Vagina (tissue), 2 donors: ENCODE data around the gene BACE2. TPM values are rescaled to one million over a fixed set of nuclear protein-coding genes. Genes with fewer than 3 reads are reported as not detected.

Experiments
- DNase-seq, 2 donors: peaks; one replicate each; pipeline ENCODE4 v3.0.0-alpha.2; 2017; ENCODE audit errors: extremely low spot score in 2 of 2
- H3K27ac ChIP-seq: fragments of 200-600 bp; sonication (generic); one replicate; pipeline ENCODE4 v1.5.1; 2019
- H3K27me3 ChIP-seq: fragments of 200-600 bp; sonication (generic); one replicate; pipeline ENCODE4 v1.5.1; 2019
- H3K36me3 ChIP-seq, 2 donors: fragments of 200-600 bp; sonication (generic); one replicate each; pipeline ENCODE4 v1.5.1; 2017 to 2019
- H3K4me1 ChIP-seq: fragments of 200-600 bp; sonication (generic); one replicate; pipeline ENCODE4 v1.5.1; 2019
- H3K4me3 ChIP-seq, 2 donors: fragments of 200-600 bp; sonication (generic); 1 replicate in 1 of 2; 2 replicates in 1 of 2; pipeline ENCODE4 v1.5.1; 2016 to 2019
- H3K9me3 ChIP-seq: fragments of 200-600 bp; sonication (generic); one replicate; pipeline ENCODE4 v1.5.1; 2019
- POLR2A ChIP-seq, 2 donors: fragments of 450-650 bp; IDR thresholded peaks; one replicate each; pipeline ENCODE4 v1.6.1; 2017; ENCODE audit warnings: antibody characterized with exemption in 2 of 2, mild to moderate bottlenecking in 2 of 2, moderate library complexity in 2 of 2
- POLR2AphosphoS5 ChIP-seq, 2 donors: sonication (generic); formaldehyde crosslinking; IDR thresholded peaks; one replicate each; pipeline ENCODE4 v1.9.0; 2017; ENCODE audit warnings: antibody characterized with exemption in 2 of 2, mild to moderate bottlenecking in 2 of 2, low read depth in 1 of 2; ENCODE audit not compliant: insufficient read depth in 1 of 2
- intact Hi-C: fragments of 100-400 bp; cut with DNase I; formaldehyde crosslinking; loops from one replicate; pipeline ENCODE4 v1.15.1; 2023
- total RNA-seq: library from RNA; depleted of rRNA; stranded (reverse); fragments of >200 nt; gene quantifications from one replicate; pipeline ENCODE4 v1.2.3, GENCODE V29; 2016
- TF ChIP-seq, protein P1 (sequence below), 3 experiments: fragments of 450-650 bp in 2 of 3; fragments of 200-600 bp in 1 of 3; sonication (generic) in 1 of 3; IDR thresholded peaks; one replicate each; pipeline ENCODE4 v1.5.1; 2017 to 2019; ENCODE audit warnings: antibody characterized with exemption in 3 of 3, mild to moderate bottlenecking in 2 of 3, moderate library complexity in 2 of 3

The BACE2 gene
- total RNA-seq, 1 donor from 2014 or later, result 43.7 TPM

DNA sequence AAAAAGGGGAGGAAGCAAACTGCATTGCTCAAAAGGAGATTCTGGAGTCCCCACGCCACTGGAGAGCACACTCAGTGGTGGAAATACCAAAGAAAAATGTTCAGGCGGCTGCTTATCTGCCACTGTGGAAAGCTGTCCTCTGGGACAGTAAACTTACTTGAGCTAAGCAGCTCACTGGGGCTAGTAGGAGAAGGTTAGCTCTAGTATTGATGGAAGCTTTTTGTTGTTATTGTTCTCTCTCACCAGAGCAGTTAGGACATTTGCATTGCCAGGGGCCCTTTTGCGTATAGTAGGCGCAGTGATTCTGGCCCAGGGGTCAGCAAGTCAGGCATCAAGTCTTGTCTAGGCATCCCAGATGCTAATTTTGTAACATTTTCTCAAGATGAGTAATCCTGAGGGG, 15.6 kb downstream of the BACE2 start:
- no peaks in the 10 kb centered on the region for H3K9me3 ChIP-seq
- H3K4me3 ChIP-seq, result no peak overlapping the region
- intact Hi-C loops, result no loop called here
- H3K36me3 ChIP-seq, result no peaks in the 10 kb centered on the region
- H3K4me1 ChIP-seq, result peaks cover 16% of the 10 kb centered on the region
- no peak for TF ChIP-seq POLR2A (IDR thresholded peaks at IDR 0.05)
- TF ChIP-seq POLR2AphosphoS5 (IDR thresholded peaks at IDR 0.05; ENCODE audit: insufficient read depth in 1 of 2, low read depth in 1 of 2), result no peak
- TF ChIP-seq, protein P1, sequence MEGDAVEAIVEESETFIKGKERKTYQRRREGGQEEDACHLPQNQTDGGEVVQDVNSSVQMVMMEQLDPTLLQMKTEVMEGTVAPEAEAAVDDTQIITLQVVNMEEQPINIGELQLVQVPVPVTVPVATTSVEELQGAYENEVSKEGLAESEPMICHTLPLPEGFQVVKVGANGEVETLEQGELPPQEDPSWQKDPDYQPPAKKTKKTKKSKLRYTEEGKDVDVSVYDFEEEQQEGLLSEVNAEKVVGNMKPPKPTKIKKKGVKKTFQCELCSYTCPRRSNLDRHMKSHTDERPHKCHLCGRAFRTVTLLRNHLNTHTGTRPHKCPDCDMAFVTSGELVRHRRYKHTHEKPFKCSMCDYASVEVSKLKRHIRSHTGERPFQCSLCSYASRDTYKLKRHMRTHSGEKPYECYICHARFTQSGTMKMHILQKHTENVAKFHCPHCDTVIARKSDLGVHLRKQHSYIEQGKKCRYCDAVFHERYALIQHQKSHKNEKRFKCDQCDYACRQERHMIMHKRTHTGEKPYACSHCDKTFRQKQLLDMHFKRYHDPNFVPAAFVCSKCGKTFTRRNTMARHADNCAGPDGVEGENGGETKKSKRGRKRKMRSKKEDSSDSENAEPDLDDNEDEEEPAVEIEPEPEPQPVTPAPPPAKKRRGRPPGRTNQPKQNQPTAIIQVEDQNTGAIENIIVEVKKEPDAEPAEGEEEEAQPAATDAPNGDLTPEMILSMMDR (IDR thresholded peaks at IDR 0.05), result no peak
- no peak for DNase-seq
- no peaks in the 10 kb centered on the region for H3K27me3 ChIP-seq
- H3K27ac ChIP-seq, result no peak overlapping the region

DNA sequence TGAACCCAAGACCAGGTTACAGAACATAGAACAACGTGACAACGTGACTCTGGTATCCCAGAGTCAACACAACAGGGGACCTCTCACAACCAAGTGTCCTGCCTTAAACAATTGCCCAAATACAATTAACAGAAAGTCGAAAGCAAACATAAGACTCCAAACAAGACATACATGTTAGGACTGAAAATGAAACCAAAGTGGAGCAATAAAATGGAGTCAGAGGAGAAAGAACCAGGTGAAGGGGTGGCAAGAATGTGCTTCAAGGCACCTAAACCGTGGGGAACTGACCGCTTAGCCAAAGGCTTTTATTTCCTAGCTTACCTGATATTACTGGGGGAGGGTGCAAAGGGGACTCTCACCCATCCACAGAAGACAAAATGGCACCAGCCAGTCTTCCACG, 17.8 kb downstream of the BACE2 start:
- no peak for DNase-seq
- no peaks in the 10 kb centered on the region for H3K36me3 ChIP-seq
- H3K27ac ChIP-seq, result no peak overlapping the region
- H3K4me3 ChIP-seq, result no peak overlapping the region
- peaks cover 16% of the 10 kb centered on the region for H3K4me1 ChIP-seq
- TF ChIP-seq POLR2A (IDR thresholded peaks at IDR 0.05), result no peak
- no peak for TF ChIP-seq POLR2AphosphoS5 (IDR thresholded peaks at IDR 0.05; ENCODE audit: insufficient read depth in 1 of 2, low read depth in 1 of 2)
- TF ChIP-seq, protein P1 (IDR thresholded peaks at IDR 0.05), result no peak
- intact Hi-C loops, result no loop called here
- H3K27me3 ChIP-seq, result no peaks in the 10 kb centered on the region
- H3K9me3 ChIP-seq, result no peaks in the 10 kb centered on the region

DNA sequence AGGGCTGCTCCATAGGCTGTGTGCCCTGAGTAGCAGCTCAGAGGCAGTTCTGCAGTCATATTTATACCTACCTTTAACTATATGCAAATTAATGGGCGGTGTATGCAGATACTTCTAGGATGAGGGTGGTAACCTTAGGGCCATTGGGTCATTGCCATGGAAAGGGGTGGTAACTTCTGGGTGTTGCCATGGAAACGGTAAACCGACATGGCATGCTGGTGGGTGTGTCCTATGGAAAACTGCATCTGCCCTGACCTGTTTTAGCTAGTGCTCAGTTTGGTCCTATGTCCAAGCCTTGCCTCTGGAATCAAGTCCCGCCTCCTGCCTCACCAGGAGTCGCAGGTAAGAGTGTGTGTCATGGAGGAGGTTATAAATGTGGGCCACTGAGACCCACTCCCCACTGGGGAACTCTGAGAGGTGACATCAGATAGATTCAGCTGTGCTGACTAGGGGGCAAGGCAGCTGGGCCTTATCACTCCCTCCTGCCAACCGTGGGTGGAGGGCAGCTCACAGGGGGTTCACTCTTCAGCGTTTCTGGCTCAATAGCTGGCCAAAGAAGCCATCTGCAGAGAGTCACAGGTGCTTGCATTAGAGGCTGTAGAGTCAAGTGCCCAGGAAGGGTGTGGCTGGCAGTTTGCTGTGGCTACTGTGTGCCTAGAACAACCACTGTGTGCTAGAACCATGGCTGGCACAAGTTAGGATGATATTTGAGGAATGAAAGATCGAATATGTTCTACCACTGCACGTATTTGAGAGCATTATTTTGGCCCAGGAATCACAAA, 19.0 kb downstream of the BACE2 start:
- no peaks in the 10 kb centered on the region for H3K36me3 ChIP-seq
- H3K27ac ChIP-seq, result no peak overlapping the region
- peaks cover 16% of the 10 kb centered on the region for H3K4me1 ChIP-seq
- H3K9me3 ChIP-seq, result no peaks in the 10 kb centered on the region
- no peaks in the 10 kb centered on the region for H3K27me3 ChIP-seq
- no peak overlapping the region for H3K4me3 ChIP-seq
- intact Hi-C loops, result no loop called here
- DNase-seq, result no peak
- TF ChIP-seq POLR2A (IDR thresholded peaks at IDR 0.05) (no peak), POLR2AphosphoS5 (IDR thresholded peaks at IDR 0.05; ENCODE audit: insufficient read depth in 1 of 2, low read depth in 1 of 2) (no peak)
- TF ChIP-seq, protein P1 (IDR thresholded peaks at IDR 0.05), result no peak

DNA sequence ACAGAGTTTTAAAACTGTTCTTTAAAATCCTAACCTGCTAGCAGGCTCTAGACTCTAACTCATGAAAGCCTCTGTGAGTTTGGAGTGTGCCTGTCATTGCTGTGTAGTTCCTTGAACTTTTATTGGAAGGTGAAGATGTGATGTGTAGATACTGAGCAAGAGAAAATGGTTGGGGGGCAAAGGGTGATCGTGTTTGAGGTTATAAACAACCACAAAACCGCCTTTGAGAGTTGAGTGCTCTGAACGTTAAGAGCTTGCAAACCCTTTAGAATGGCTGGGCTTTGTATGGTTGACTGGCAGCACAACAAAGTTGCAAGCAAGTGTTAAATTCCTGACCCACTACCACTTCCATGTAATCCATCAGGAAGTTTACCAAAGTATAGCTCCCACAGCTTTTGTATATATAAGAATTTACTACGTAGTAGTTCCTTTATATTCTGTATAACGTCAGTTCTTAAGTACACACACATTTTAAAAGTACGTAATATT, 19.6 kb downstream of the BACE2 start:
- H3K27ac ChIP-seq, result no peak overlapping the region
- H3K27me3 ChIP-seq, result no peaks in the 10 kb centered on the region
- DNase-seq, result no peak
- H3K4me3 ChIP-seq, result no peak overlapping the region
- no peaks in the 10 kb centered on the region for H3K36me3 ChIP-seq
- intact Hi-C loops, result no loop called here
- H3K9me3 ChIP-seq, result no peaks in the 10 kb centered on the region
- TF ChIP-seq POLR2A (IDR thresholded peaks at IDR 0.05), result no peak
- TF ChIP-seq, protein P1 (IDR thresholded peaks at IDR 0.05), result no peak
- no peak for TF ChIP-seq POLR2AphosphoS5 (IDR thresholded peaks at IDR 0.05; ENCODE audit: insufficient read depth in 1 of 2, low read depth in 1 of 2)
- H3K4me1 ChIP-seq, result peaks cover 16% of the 10 kb centered on the region

DNA sequence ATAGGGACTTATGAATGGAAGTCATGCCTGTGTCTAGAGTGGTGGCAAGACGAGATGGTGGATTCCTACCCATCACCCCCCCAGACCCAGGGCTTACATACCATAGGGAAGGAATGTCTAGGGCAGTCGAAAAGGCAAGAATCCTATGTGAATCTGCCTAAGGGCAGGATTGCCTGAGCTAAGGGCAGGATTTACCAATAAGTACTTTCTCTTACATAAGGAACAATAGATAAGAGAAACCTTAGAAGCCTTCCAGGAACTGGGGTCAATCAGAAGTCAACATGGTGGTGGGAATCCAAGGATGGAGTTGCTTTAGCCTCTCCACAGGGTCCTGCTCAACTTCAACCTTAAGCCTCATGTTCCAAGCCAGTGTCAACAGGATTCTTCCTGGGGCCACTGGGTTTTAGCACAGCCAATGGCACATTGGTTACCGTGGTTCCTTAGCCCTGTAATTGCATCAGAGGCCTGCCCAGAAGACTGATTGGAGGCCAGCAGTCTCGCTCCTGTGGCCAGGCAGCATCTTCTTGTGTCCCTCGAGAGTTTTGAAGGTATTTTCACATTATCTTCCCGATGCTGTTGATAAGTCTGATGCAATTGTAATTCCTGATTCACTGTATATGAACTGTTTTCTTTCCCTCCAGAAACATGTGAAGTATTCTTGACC, 20.7 kb downstream of the BACE2 start:
- TF ChIP-seq POLR2AphosphoS5 (IDR thresholded peaks at IDR 0.05; ENCODE audit: insufficient read depth in 1 of 2, low read depth in 1 of 2) (no peak), POLR2A (IDR thresholded peaks at IDR 0.05) (no peak)
- TF ChIP-seq, protein P1 (IDR thresholded peaks at IDR 0.05), result no peak
- intact Hi-C loops, result no loop called here
- H3K4me1 ChIP-seq, result peaks cover 16% of the 10 kb centered on the region

More for the DNA sequence above, 20.7 kb downstream of the BACE2 start:
- Histone ChIP-seq H3K4me3 (no peak overlapping the region), H3K36me3 (no peaks in the 10 kb centered on the region), H3K27ac (no peak overlapping the region), H3K9me3 (no peaks in the 10 kb centered on the region), H3K27me3 (no peaks in the 10 kb centered on the region)
- DNase-seq, result no peak
